ENCODE results near the gene LRRN2. TPM values are rescaled to one million over a fixed set of nuclear protein-coding genes. Genes with fewer than 3 reads are reported as not detected.
"Not testable (repeated sequence)": the region's sequence is repeated elsewhere in the genome, so short reads cannot be mapped to it uniquely, and the experiment has no call there.

The LRRN2 gene
- total RNA-seq, 4 donors from 2014 or later, result 1.8 to 6.4 (median 4.1) TPM

- ATAC-seq (ENCODE audit: low FRiP score), result no peak
- no peak for DNase-seq (ENCODE audit: low spot score)
- TF ChIP-seq, protein P1, sequence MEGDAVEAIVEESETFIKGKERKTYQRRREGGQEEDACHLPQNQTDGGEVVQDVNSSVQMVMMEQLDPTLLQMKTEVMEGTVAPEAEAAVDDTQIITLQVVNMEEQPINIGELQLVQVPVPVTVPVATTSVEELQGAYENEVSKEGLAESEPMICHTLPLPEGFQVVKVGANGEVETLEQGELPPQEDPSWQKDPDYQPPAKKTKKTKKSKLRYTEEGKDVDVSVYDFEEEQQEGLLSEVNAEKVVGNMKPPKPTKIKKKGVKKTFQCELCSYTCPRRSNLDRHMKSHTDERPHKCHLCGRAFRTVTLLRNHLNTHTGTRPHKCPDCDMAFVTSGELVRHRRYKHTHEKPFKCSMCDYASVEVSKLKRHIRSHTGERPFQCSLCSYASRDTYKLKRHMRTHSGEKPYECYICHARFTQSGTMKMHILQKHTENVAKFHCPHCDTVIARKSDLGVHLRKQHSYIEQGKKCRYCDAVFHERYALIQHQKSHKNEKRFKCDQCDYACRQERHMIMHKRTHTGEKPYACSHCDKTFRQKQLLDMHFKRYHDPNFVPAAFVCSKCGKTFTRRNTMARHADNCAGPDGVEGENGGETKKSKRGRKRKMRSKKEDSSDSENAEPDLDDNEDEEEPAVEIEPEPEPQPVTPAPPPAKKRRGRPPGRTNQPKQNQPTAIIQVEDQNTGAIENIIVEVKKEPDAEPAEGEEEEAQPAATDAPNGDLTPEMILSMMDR (IDR thresholded peaks at IDR 0.05), result no peak
Measured at GRCh38 chr1:204571128-204571527, 114.4 kb downstream of the LRRN2 start.

DNA sequence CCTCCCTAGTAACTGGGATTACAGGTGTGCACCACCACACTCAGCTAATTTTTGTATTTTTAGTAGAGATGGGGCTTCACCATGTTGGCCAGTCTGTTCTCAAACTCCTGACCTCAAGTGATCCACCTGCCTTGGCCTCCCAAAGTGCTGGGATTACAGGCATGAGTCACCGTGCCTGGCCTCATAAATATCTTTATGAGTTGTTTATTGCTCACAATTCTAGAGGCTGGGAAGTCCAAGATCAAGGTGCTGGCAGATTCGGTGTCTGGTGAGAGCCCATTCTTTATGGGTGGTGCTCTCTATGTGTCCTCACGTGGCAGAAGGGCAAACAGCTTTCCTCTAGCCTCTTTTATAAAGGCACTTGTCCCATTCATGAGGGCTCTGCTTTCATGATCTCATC is 115.5 kb downstream of the LRRN2 start:
- DNase-seq (ENCODE audit: low spot score); ATAC-seq (ENCODE audit: low FRiP score): not testable (repeated sequence)

- no peak for DNase-seq (ENCODE audit: low spot score)
- TF ChIP-seq, protein P1 (IDR thresholded peaks at IDR 0.05), result no peak
- ATAC-seq (ENCODE audit: low FRiP score), result no peak
Measured at GRCh38 chr1:204569478-204569877, 116.1 kb downstream of the LRRN2 start.

DNA sequence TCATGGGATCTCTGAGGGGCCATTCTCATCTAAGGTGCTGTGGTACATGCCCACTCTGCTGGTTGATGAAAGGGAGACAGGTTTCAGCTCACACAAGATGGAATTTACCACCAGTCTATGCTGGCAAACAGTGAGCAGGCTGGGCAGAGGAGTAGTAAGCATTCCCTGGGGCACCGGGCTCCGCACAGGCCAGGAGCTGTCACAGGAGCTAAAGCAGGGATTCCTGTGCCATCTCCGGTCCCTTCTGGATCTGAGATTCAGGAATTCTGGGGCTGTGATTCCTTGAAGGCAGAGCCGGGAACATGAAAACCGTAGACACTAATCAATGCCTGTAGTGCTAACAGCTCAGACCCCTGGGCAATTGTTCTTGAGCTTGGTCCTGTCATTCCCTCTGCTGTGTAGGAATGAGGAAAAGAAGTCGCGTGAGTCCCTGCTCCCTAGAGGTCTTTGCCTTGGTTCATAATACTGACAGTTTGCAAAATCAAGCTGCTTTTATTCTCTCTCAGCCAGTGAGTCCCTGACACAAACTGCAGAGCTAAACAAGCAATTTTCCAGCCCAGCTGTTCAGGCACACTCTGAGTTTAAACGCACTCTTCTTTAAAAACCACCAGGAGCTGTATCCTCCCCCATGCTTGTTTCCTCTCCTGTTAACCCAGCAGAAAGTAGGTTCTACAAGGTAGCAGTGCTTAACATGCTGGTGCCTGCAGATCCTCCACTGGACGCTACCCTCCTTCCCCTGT is 116.8 kb downstream of the LRRN2 start:
- DNase-seq (ENCODE audit: low spot score) (no peak), ATAC-seq (ENCODE audit: low FRiP score) (no peak)
- TF ChIP-seq, protein P1 (IDR thresholded peaks at IDR 0.05), result no peak

Small RNA genes within 50 kb of the gene (small RNA-seq; reads per million reads assigned to genes)
- gene RF00601 (not detected), gene RNA5SP75 (not detected)

Other genes starting within 250 kb of the LRRN2 start
- gene PIK3C2B, start 190.9 kb downstream of the LRRN2 start, total RNA-seq, result 10 to 100 TPM; 17.2 to 42.4 (median 31.6) TPM
- gene MDM4, start 169.3 kb downstream of the LRRN2 start, total RNA-seq, result 10 to 100 TPM; 56.9 to 96.3 (median 71.5) TPM
- 10 to 100 TPM; 10.3 to 18.4 (median 10.9) TPM for gene NFASC, start 185.1 kb upstream of the LRRN2 start, total RNA-seq